Measurements from ENCODE around the gene TNFRSF1A. TPM values are rescaled to one million over a fixed set of nuclear protein-coding genes. Genes with fewer than 3 reads are reported as not detected.

The TNFRSF1A gene
- total and polyA plus RNA-seq, 2 of the 13 experiments (the other 11 are each of a cell fraction or from before 2014, with no cell fraction given) = 41.5 to 61.2 TPM

GRCh38 chr12:6383572-6384498, 42.0 kb upstream of the TNFRSF1A start, which contains the start of gene LTBR (continued):
- peak; percentile 80; the same call in 1 of the 2 replicates for TF ChIP-seq THYN1 (CRISPR knock-in tag; IDR thresholded peaks at IDR 0.05; ENCODE audit: borderline replicate concordance, low read depth)
- no peak for TF ChIP-seq KLF9 (CRISPR knock-in tag; IDR thresholded peaks at IDR 0.05; ENCODE audit: low read depth)
- peak; percentile 80; the same call in 1 of the 2 replicates for TF ChIP-seq ZNF710 (CRISPR knock-in tag; IDR thresholded peaks at IDR 0.05; ENCODE audit: borderline replicate concordance)
- TF ChIP-seq PLRG1 (conservative IDR thresholded peaks at IDR 0.05) = no peak
- TF ChIP-seq SMAD9 (CRISPR knock-in tag; IDR thresholded peaks at IDR 0.05) = peak; percentile 91; the same call in 1 of the 2 replicates
- no peak for TF ChIP-seq ZHX2 (IDR thresholded peaks at IDR 0.05; ENCODE audit: low read depth)
- TF ChIP-seq ZHX2 (CRISPR knock-in tag; IDR thresholded peaks at IDR 0.05; ENCODE audit: borderline replicate concordance) = no peak
- TF ChIP-seq ZFP36 (IDR thresholded peaks at IDR 0.05; ENCODE audit: borderline replicate concordance, low read depth, low read length, partially characterized antibody) = no peak
- no peak for TF ChIP-seq SRF (IDR thresholded peaks at IDR 0.05; ENCODE audit: low read depth, low read length)
- no peak for TF ChIP-seq PRDM15 (CRISPR knock-in tag; IDR thresholded peaks at IDR 0.05)
- peak; percentile 96 for TF ChIP-seq ARID4A (CRISPR knock-in tag; IDR thresholded peaks at IDR 0.05; ENCODE audit: borderline replicate concordance)
